ENCODE measurements around the gene INHA.

DNA sequence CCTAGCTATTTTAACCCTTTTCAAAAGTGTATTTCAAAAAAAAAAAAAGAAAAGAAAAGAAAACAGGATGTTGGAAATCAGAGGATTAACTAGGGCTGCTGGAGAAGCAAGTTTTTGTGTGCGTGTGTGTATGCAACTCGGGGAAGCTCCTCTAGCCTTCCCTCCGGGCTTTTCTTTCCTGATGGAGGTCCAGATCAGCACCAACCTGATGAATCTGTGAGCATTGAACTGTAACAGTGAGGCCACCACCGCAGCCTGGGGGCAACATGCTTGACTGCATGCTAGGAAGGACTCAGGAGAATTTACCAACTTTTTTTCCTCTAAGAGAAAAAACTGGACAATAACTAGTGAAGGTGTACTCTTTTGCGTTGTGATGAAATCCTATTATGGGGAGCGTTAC, 3.1 kb upstream of the INHA start:
- TF ChIP-seq RAD21 (IDR thresholded peaks at IDR 0.05; ENCODE audit: low read depth) (no peak), ZBTB7A (IDR thresholded peaks at IDR 0.05; ENCODE audit: low read depth) (no peak), CREB1 (IDR thresholded peaks at IDR 0.05; ENCODE audit: low read depth) (no peak), EP300 (IDR thresholded peaks at IDR 0.05; ENCODE audit: borderline replicate concordance) (no peak), YY1 (IDR thresholded peaks at IDR 0.05; ENCODE audit: low read depth) (no peak)
- TF ChIP-seq, protein P1, sequence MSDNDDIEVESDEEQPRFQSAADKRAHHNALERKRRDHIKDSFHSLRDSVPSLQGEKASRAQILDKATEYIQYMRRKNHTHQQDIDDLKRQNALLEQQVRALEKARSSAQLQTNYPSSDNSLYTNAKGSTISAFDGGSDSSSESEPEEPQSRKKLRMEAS (IDR thresholded peaks at IDR 0.05), result no peak

Measured in Ishikawa (cell line).